HG02938 (cell line): ENCODE results near the gene CXorf49B.

Source experiments
- ATAC-seq: cut with Tn5 transposase; IDR thresholded peaks from one replicate; pipeline ENCODE4 v1.9.1; 2021; ENCODE audit warnings: mild to moderate bottlenecking, moderate library complexity; ENCODE audit not compliant: unreplicated experiment

Gene CXorf49B

DNA sequence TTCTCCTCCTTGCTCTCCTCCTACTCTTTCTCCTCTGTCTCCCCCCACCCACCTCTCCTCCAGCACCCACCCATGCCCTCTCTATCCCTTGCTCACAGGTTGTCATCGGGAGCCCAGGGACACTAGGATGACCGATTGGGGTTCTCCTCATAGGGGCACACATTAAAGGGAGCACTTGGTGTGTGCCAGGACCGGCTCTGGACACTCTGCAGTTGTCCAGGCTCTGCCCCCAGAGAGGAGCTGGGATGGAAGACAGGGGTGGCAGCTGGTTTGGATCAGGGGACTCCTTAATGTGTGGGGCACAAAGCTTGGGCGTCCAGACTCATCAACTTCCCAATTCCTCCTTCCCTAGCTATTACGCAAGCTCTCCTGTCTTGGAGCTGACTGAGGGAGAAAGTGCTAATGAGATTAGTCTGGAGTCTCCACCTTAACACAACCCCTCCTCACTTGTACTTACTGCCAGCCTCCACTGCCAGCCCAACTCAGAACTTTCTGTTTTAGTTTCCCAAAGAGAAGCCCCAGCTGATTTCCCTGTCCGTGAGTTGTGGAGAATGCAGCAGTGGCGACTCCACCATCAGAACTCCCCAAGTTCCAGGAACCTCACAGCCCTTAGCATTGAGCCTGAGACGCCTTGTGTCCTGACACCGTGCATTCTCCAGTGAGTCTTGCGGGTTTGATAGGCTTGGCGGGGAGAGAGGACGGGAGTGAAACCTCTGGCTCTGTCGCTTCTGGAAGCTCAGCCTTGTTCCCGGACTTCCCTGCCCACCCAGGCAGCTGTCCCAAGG is 52.2 kb downstream of the CXorf49B start:
- ATAC-seq = no peak

GRCh38 chrX:71815906-71816156 is 52.7 kb downstream of the CXorf49B start:
- ATAC-seq = no peak
